HG02623 (cell line): ENCODE measurements around the gene GPR52.
"Not testable (repeated sequence)": the region's sequence is repeated elsewhere in the genome, so short reads cannot be mapped to it uniquely, and the experiment has no call there.

Experiments
- ATAC-seq: cut with Tn5 transposase; IDR thresholded peaks from one replicate; pipeline ENCODE4 v1.9.1; 2021; ENCODE audit warnings: moderate library complexity; ENCODE audit not compliant: unreplicated experiment

Gene GPR52, protein sequence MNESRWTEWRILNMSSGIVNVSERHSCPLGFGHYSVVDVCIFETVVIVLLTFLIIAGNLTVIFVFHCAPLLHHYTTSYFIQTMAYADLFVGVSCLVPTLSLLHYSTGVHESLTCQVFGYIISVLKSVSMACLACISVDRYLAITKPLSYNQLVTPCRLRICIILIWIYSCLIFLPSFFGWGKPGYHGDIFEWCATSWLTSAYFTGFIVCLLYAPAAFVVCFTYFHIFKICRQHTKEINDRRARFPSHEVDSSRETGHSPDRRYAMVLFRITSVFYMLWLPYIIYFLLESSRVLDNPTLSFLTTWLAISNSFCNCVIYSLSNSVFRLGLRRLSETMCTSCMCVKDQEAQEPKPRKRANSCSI

DNA sequence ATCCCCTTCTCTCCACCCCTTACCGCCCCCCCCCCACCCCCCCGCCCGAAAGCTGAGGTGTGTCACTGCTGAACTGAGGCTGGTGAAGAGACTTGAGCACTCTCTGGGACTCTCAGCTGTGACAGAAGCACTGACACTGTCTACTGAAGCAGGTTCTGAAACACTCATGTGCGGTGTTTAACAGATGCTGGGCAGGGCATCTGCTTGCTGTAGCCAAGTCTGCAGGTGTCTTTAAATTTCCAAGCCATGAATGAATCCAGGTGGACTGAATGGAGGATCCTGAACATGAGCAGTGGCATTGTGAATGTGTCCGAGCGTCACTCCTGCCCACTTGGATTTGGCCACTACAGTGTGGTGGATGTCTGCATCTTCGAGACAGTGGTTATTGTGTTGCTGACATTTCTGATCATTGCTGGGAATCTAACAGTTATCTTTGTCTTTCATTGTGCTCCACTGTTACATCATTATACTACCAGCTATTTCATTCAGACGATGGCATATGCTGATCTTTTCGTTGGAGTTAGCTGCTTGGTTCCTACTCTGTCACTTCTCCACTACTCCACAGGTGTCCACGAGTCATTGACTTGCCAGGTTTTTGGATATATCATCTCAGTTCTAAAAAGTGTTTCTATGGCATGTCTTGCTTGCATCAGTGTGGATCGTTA is at the start of gene GPR52:
GPR52 (plus strand) TSS at position 99 of the 665 bp plus-strand sequence; CDS start at position 247, 148 bp downstream.
- ATAC-seq, result no peak

DNA sequence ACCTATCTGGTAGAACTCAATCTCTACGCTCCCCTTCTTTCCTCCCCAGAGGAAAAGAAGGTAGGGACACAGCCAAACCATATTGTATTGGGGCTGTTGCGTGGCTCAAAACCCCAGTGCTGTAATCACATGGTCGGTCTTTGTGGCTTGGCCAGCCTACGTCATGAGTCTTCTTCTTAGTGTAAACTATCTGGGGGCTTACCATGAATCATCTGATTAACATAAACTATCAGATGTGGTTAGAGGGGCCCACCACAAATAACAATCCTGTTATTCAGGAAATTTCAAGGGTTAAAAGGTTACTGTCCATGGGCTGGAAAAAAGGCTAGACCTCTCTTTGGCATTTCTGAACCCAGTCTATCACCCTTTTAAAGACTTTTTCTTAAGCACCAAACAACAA is 49.5 kb upstream of the GPR52 start:
- ATAC-seq, result no peak

DNA sequence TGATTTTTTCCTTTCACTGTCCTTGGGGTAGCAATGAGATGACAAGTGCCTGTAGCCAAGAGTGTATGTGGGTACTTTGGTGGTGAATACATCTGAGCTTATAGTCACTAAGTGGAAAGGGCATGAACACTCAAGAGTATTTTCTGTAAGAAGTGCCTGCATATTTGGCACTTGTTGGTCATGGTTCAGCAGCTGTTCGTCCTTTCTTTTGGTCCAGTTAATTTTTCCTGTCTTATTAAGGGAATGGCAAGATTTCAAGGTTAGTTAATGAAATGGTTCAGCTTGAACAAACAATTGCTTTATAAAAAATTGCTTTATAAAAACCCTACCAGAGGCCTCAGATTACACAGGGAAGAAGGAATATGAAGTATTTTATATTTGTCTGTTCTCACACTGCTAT is 48.6 kb upstream of the GPR52 start:
- no peak for ATAC-seq

DNA sequence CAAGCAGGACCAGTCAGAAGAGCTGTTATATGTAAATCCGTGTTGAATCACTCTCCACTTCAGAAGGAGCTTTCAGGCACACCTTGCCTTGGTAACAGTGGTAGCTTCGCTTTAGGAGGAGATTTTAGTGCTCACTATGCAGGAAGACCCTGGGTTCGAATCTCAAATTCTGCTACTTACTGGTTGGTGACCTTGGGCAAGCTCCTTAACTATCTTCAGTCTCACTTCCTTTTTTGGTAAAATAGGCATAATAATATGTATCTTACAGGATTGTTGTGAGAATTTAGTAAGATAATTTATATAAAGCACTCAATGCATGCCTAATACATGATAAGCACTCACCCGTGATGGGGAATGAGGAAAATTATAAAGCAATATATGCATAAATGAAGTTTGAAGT is 46.7 kb upstream of the GPR52 start:
- no peak for ATAC-seq

DNA sequence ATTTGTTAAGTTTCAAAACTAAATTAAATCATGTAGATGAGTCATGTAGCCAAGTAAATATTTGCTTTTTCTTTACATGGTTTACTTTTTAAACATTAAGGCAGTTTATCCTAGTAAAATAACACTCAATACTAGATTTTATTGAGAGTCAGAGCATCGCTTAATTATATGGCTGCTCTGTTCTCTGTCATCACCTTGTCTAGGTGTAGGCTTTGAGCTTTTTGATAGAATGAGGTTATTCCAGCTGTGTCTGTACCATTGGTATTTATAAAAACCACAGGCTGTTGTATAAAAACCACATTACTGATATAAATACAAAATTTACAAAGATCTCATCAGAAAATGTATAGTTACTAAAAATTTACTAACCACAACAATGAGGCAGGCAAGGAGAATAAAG is 42.5 kb upstream of the GPR52 start:
- no peak for ATAC-seq

DNA sequence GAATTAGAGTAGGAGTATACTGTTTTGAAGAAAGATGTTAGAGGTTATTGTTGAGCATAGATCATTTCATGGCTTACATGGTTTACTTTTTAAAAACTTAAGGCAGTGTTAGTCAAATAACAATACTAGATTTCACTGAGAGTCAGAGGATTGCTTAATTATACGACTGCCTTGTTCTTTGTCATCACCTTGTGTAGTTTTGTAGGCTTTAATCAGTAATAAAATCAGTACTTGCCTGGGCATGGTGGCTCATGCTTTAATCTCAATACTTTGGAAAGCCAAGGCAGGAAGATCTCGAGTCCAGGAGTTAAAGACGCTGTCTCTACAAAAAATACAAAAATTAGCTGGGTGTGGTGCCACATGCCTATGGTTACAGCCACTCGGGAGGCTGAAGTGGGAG is 41.3 kb upstream of the GPR52 start:
- no peak for ATAC-seq

DNA sequence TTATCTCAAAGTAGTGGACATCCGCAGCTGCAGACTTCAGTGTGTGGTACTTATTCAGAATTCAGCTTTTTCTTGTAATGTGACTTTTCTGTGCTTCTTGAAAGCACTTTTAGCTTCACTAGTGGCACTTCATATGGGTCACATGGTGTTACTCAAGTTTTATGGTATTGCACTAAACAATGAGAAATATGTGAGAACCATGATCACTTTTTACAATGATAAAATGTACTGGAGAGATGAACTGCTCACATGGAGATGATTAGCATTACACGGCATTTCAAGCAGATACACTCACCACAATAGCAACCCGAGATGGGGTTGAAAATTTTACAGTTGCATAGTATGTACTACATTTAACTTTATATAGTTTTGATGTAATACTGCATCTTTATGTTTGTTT is 40.1 kb upstream of the GPR52 start:
- ATAC-seq, result no peak

DNA sequence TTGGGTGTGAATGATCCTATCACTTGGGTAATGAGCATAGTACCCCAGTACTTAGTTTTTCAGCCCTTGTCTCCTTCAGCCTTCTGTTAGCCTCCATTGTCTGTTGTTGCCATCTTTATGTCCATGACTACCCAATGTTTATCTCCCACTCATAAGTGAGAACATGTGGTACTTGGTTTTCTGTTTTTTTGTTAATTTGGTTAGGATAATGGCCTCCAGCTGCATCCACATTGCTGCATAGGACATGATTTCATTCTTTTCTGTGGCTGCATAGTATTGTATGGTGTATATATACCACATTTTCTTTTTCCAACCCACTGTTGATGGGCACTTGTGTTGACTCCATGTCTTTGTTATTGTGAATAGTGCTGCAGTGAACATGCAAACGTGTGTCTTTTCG is 39.6 kb upstream of the GPR52 start:
- no peak for ATAC-seq

DNA sequence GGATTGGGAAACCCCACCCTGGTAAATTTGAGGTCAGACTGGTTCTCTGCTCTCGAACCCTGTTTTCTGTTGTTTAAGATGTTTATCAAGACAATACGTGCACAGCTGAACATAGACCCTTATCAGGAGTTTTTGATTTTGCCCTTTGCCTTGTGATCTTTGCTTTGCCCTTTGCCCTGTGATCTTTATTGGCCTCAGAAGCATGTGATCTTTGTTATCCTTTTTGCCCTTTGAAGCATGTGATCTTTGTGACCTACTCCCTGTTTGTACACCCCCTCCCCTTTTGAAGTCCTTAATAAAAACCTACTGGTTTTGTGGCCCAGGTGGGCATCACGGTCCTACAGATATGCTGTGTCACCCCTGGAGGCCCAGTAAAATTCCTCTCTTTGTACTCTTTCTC is 38.0 kb upstream of the GPR52 start:
- not testable (repeated sequence) for ATAC-seq

DNA sequence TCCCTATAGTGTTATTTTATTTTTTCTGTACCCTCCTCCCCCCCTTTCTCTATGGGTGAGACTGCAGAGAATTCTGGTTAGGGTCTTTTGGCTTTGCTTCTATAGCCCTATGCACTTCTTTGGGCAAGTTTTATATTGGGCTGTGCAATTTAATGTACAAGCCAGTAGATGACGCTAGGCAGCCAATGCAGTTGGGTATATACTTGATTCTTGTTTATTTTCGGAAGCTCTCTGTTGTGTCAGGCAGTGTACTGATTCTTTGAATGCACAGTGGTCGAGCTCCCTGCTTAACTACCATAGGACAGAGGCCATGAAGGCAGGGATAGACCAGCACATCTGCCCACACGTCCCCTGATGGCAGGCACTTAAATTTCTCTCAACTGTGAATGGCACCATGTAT is 34.1 kb upstream of the GPR52 start:
- ATAC-seq, result no peak

DNA sequence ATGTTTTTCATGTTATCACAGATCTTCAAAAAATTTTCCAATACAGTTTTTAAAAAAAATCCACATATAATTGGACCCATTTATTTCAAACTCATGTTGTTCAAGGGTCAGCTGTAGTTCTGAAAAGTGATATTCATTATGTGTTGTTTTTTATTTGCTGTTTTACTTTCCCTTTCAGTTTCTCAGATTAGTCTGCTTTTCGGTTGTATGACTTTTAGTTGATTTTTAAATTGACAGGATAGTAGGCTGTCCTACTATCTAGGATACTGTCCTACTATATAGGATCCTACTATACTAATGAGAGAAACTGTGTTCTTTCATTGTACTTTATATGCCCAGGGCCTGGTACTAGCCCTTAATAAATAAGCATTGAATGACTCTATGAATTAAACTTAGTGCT is 33.6 kb upstream of the GPR52 start:
- ATAC-seq, result no peak

DNA sequence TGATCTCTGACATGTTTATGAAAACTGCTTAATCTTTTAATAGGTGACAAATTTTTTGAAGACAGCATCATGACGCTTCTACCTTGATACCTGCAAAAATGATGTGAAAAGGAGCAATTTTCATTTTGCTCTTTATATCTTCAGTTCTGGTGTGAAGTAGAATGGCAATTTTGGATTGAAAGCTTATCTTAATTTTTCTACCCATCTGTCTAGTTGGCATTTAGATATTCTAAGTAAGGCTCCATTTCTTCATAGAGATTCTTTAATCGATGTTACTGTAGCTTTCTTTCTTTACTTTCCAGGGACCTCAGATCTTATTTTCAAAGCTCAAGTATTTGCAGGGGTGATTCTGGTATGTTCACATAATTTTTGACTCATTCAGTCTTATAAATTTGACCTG is 32.3 kb upstream of the GPR52 start:
- ATAC-seq, result no peak

DNA sequence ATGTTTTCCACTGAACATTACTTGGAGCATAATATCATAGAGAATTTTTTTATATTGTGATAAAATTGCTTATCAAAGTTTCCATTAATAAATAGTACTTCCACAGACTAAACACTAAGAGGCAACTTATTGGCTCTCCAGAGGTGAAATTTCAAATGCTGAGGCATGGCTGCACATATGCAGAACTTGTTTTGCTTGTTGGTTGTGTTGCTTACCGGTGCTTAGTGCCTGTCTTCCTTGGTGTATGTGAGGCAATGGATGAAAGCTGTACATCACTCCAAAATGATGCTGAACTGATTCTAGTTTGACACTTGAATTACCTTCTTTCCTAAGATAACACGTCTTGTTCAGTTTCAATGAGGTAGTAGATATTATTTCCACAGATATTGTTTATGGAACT is 29.8 kb upstream of the GPR52 start:
- no peak for ATAC-seq

DNA sequence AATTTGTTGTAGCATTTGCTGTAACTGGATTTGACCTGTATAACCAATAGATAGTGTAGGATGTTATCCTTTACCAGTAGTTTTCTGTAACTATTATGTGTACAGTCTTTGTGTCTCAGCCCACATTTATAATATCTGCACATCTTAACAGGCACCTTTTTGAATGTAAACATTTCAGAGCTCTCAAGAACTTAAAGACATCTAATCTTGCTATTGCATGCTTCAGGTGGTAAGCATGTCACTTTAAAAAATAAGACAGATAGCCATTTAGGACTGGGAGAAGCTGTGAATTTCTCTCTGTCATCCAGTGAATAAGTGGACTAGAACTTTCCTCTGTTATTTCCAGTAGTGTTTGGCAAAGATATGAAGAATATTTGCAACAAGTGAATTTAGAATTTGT is 22.6 kb upstream of the GPR52 start:
- ATAC-seq, result no peak

DNA sequence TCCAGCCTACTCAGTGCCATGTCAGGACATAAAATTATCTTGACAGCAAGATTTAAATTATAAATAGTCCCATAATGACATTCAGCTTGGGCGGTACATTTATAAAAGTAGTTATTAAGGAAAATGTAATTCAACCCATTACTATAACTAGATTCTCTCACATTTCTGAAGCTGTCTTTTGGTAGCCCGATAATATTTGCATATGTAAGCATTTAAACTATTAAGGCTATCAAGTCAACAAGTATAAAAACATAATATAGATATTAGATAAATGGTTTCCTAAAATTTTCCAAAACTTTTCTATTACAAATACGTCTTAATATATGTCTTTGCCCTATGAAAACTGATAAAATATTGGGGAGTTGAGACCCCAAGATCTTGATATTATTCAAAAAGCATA is 21.6 kb upstream of the GPR52 start:
- ATAC-seq, result no peak

DNA sequence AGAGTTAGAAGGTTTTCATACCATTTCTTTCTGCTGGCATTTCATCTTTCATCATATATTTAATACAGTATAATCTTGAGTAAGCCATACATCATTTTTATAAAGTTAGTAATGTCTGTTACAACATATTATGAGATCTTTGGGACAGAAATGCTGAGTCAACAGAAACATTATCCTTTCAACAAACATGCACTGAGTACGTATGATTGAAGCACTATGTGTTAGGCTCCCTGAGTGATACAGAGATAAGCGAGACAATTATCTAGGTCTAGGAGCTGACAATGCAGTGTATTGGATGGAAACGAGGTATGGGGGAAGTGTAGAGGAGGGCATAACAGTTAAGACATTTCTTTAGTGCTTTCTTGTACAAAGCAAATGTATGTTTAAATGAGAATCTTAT is 19.7 kb upstream of the GPR52 start:
- ATAC-seq, result no peak

DNA sequence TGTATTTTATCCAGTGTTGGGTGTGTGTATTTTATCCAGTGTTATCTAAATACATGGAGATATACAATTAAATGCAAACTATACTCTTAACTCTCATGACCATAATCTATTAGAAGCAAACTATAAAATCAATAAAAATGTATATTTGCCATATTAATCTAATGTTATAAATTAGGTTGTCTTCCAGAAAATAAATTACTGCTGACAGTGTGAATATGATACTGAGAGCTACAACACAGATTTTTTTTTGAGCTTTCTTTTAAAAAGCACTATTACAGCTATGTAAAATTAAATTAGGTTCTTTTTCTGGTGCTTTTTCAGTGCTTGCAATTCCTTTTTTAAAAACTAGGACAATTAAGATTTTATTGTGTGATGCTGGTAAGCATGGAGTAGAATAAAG is 19.0 kb upstream of the GPR52 start:
- ATAC-seq, result no peak

DNA sequence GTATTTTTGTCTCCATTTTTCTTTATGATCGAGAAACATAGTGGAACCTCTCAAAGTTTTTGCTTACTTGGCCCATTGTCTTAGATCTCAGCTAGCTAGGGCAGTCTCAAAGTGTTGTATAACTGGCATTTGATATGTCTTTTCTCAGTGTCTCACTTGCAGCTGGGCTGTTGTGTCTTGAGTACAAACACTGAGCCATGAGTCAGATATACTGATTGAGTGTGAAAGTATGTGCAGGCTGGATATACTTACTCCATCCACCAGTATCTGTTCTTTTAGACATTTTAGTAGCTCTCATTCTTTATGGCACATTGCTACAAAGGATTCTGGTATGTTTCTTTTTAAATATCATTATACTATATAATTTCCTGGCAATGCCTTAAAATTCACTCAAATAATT is 14.3 kb upstream of the GPR52 start:
- no peak for ATAC-seq

DNA sequence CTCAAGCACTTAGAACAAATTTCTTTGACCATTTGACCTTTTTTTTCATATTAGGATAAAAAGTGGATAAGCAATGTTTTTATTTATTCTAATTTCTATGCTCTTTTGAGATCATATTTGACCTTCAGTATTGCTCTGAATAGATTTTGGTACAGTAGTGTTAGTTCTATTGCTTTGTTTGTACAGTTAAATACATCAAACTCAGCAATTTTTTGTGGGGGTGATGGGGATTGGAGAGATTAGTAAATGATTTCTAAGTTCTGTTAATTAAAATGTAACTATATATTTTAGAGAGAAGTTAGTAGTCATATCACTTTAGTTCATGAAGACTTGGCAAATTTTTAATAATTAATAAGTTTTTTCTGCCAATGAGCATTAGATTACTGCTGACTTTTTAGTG is 2.4 kb upstream of the GPR52 start:
- no peak for ATAC-seq

DNA sequence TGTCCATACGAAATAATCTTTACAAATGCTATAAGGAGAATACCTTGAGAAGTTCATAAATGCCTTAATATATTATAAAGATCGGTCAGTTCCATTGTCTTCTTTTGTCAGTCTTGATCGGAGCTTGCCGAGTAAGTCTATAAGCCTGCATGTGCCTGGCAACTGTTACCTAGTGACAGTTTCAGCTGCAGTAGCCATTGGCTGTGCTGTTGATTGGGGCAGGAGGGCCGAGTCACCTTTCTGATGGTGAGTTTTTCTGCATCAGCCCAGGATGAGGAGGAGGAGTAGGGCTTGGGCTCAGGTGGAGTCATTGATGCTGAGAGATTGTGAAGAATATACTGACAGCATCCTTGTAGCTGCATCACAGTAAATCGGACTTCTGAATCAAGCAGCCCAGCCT is 1.9 kb upstream of the GPR52 start:
- no peak for ATAC-seq

DNA sequence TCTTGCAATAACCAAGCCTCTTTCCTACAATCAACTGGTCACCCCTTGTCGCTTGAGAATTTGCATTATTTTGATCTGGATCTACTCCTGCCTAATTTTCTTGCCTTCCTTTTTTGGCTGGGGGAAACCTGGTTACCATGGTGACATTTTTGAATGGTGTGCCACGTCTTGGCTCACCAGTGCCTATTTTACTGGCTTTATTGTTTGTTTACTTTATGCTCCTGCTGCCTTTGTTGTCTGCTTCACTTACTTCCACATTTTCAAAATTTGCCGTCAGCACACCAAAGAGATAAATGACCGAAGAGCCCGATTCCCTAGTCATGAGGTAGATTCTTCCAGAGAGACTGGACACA is 743 bp downstream of the GPR52 start:
- no peak for ATAC-seq

DNA sequence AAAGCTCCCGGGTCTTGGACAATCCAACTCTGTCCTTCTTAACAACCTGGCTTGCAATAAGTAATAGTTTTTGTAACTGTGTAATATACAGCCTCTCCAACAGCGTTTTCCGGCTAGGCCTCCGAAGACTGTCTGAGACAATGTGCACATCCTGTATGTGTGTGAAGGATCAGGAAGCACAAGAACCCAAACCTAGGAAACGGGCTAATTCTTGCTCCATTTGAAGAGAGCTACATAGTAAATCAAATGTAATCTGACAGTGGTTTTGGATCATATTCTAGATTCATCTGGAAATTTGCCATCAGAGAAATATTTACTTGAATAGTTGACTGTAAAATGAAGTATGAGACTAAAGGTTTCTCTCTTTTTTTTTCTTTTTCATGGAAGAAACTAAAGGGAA is 1.2 kb downstream of the GPR52 start:
- ATAC-seq, result no peak

DNA sequence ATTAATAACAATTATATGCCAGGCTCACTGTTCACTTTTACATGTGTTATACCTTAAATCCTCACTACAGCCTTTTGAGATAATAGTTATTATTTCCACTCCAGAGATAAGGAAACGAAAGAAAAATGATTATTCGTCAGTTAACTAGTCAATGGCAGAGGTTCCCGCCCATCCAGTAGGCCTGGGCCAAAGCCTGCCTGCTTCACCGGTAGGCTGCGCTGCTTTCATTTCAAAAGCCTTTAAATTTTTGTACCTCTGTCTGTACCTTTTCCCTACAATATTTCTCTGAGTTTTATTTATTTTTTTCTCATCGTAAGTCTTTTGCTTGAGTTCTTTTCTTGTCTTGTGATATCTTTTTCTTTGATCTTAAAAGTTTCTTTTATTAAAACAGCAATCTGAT is 3.6 kb downstream of the GPR52 start:
- ATAC-seq, result no peak
